ENCODE results near the gene VWA3B.
"Not testable (repeated sequence)": the region's sequence is repeated elsewhere in the genome, so short reads cannot be mapped to it uniquely, and the experiment has no call there.

The VWA3B gene

GRCh38 chr2:98253461-98254070 lies 166.6 kb downstream of the VWA3B start:
- DNase-seq = no peak

DNA sequence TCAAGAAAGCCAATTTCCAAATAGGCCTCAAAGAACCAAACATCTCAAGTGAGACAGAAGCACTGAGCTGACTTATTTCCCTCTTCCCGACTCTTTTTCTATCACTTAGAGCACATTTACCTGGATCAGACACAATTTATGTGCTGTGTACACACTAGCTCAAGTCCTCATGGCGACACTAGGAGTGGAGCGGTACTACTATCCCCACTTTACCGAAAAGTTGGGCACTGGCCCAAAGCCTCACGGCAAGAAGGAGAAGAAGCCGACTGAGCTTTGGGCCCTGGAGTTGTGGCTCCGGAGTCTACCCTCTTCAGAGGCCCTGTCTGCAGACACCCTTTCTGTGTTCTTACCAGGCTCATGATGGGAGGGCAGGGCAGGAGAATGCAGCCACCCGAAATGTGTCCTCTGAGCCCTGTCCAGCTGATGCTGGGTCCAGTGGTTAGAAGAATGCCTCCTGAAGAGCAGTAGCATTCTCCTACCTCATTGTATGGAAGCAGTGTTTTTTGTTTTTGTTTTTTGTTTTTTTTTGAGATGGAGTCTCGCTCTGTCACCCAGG lies 167.6 kb downstream of the VWA3B start:
- no peak for DNase-seq

DNA sequence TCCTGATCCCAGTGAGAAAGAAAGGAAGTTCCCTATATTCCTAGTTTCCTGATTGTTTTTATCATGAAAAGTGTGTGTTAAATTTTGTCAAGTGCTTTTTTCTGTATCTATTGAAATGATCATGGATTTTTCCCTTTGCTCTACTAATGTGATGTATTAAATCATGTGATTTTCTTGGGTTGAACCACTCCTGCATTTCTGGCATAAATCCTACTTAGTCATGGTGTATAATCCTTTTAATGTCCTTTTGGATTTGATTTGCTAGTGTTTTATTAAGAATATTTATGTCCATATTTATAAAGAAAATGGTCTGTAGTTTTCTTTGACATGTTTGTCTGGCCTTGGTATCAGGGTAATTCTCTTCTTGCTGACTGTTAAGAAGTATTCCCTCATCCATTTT lies 171.9 kb downstream of the VWA3B start:
- DNase-seq = no peak

DNA sequence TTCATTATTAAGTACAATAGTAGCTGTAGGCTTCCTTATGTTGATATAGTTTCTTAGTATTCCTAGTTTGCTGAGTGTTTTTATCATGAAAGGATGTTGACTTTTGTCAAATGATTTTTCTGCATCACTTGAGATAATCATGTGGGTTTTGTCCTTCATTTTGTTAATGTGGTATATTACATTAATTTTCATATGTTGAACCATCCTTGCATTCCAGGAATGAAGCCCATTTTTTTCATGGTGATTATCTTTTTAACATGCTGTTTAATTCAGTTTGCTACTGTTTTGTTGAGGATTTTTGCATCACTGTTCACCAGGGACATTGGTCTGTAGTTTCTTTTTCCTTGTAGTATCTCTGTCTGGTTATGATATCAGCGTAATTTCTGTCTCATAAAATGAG lies 176.4 kb downstream of the VWA3B start:
- no peak for DNase-seq

DNA sequence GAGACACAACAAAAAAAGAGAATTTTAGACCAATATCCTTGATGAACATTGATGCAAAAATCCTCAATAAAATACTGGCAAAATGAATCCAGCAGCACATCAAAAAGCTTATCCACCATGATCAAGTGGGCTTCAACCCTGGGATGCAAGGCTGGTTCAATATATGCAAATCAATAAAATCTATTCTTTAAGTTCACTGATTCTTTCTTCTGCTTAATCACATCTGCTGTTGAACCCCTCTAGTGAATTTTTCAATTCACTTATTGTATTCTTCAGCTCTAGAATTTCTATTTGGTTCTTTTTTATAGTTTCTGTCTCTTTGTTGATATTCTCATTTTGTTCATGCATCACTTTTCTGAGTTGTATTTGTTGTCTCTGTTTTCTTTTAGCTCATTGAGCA lies 181.3 kb downstream of the VWA3B start:
- not testable (repeated sequence) for DNase-seq

GRCh38 chr2:98269274-98269673 lies 182.3 kb downstream of the VWA3B start:
- DNase-seq = no peak

- no peak for DNase-seq
Measured at GRCh38 chr2:98269830-98270229, 182.9 kb downstream of the VWA3B start.

- no peak for DNase-seq
Measured at GRCh38 chr2:98277162-98277859, 190.3 kb downstream of the VWA3B start.

DNA sequence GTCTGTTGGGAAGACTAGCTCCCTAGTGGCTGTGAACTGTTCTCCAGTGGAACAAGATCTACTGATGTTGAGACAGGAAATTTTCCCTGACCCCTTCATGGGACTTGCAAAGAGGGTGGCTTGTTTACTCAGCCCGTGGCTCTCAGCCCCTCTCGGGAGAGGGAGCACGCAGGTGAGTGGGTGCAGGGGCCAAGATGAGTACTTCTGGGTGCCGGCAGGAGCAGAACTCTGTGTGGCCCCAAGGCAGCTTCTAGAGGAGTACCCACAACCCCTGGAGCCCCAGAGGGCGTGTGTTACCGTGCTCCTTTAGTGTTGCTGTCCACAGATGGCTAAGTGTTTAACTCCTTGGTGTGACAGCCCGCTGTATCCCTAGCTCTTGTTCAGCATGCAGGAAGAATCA lies 191.1 kb downstream of the VWA3B start:
- no peak for DNase-seq

DNA sequence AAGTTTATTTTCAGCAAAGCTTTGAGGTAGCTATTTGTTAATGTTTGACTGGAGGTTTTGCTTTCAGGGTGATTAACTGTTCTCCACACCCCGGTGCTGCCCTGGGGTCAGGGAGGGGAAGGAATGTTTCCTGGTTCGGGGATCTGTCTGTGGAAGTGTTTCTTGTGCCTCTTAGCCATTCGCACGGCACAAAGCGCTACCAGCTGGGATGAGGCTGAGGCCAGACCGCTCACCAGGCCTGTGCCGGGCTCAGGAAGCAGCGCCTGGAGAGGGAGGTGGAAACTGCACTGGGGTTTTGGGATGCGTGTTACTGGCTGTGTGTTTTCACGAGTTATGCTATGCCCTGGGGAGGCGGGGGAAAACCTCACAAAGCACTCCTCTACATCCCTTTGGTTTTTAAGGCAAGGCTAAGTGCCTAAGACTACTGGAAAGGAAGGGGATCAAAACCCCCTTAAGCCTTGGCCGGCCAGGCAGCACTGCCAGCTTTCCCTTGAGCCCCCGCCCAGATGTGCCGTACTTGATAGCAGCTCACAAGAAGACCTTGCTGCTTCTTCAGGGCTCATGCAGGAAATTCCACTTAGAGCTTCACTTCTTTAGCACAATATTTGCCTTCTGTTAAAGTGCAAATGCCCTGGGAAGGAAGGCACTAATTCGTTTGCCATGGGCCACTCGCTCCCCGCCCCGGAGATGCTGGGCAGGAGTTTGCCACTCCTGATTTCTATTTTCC lies 193.6 kb downstream of the VWA3B start:
- no peak for DNase-seq

GRCh38 chr2:98281607-98282006 lies 194.6 kb downstream of the VWA3B start:
- DNase-seq = no peak

GRCh38 chr2:98282109-98282508 lies 195.1 kb downstream of the VWA3B start:
- no peak for DNase-seq

GRCh38 chr2:98293030-98293429 lies 206.1 kb downstream of the VWA3B start:
- no peak for DNase-seq

DNA sequence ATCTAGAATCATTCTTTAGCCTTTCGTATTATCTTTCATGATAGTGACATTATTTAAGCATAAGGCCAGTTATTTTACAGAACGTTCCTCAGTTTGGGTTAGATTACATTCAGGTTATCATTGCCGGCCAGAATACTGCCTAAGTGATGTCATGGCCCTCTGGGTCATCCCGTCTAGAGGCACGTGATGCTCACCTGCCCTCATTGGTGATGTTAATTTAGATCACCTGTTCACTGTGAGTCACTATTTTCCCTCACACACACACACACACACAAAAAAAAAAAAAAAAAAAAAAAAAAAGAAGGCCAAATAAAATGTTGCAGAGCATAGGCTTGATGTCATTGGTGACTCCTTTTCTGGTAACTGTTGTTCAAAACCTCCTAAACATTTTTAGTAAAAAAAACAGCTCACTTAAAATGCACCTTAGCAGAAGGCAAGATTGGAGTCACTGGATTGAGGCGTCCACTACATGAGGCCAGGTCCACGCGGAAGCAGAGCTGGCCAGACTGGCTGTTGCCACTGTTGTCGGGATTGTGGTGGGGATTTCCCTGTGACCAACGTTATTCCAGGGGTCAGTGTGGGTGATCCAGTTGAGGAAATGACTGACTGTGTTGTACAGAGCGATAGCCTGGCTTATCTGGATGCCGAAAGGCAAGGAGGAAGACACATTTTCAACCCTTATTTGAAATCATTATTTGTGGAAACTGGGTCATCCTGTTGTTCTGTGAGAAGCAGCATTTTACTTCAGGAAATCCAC lies 207.1 kb downstream of the VWA3B start:
- no peak for DNase-seq

- DNase-seq = no peak
Measured at GRCh38 chr2:98294711-98295110, 207.7 kb downstream of the VWA3B start.

GRCh38 chr2:98295275-98295674 lies 208.3 kb downstream of the VWA3B start:
- no peak for DNase-seq

DNA sequence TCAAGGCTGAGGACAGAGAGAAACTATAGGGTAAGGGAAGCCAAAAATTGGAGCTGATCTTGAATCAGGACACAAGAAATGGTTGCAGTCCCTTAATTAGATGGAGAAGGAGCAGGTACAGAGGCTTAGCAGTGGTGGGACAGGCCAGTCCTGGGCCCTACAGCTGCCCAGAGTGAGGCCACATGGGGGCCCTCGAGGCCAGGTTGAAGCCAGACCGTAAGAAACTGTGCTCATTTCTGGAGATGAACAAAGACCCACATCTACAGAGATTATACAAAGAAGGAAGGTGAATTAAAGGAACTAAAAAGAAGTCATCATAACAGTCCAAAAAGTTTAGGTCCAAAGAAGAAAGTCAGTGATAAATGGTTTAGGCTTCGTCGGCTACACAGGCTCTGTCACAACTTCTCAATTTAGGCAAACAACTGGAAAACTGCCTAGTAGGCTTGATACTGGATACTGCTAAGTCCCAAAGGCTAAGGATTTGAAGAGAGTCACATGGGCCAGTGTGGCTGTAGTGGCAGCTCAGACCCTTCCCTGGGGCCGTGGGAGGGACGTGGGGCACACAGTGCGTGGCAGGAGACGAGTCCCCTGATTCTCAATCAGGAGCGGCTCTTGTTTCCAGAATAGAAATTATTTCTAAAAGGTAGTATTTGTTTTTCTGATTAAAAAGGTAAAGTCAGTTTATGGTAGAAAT lies 208.9 kb downstream of the VWA3B start:
- no peak for DNase-seq

DNA sequence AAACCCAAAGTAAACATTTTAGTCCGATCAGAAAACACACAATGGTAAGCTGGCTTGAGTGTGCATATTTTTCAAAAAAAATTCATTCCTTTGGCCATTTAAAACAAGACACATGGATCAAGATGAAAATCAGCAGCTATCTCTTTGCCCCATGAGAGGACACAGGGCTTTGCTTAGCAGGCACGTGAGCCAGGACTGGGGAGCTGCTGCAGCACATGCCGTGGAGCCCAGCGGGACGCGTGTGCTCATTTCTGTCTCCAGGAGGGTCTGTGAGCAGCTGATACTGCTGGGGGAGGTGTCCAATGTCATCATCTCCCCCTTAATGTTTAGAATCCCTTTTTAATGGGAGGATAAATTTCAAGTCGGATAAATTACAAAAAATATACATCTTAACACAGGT lies 209.5 kb downstream of the VWA3B start:
- DNase-seq = no peak

GRCh38 chr2:98297817-98298682 lies 211.1 kb downstream of the VWA3B start:
- no peak for DNase-seq

GRCh38 chr2:98298683-98299164 lies 211.8 kb downstream of the VWA3B start:
- no peak for DNase-seq

DNA sequence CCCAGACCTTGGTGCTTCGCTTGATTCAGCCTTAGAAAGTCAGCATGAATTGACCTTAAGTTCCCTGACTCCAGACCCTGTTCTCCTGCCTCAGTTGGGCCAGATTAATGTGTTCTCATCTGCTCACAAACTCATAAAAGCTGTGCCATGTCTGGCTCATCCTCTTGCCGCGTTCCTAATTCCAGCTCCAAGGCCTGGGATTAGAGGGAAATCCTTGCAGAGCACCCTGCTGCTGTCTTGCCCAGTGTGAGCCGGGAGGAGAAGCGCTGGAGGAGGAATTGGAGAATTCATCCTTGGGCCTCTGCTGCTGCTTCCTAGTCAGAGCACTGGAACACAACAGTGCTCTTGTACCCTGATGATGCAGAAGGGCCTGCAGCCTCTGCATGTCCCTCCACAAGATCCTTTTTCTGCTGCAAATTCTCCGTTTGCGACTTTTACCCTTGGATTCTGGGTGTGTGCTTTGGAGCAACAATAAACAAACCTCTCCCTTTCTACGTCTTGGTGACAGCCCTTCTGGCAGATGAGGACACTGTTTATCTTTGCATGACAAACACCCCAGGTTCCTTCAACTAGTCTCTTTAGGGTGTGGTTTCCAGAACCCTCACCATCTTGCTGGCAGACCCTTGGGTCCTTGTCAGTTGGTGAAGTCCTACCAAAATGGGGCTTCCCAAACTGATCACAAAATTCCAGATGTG lies 212.4 kb downstream of the VWA3B start:
- no peak for DNase-seq
